A549 (cell line): Measurements from ENCODE around the gene JAKMIP2.

Experiments used
- CTCF ChIP-seq: fragments of >200 bp; sonication (Bioruptor Twin); formaldehyde crosslinking; IDR thresholded peaks from 3 replicates; pipeline ENCODE4 v1.5.1; 2016
- EHMT2 ChIP-seq: fragments of 200-600 bp; sonication (generic); IDR thresholded peaks from 2 replicates; pipeline ENCODE4 v1.6.1; 2016; ENCODE audit warnings: antibody characterized with exemption, low read depth, mild to moderate bottlenecking, moderate library complexity
- SMC3 ChIP-seq: fragments of >200 bp; sonication (Bioruptor Twin); formaldehyde crosslinking; IDR thresholded peaks from 3 replicates; pipeline ENCODE4 v1.6.1; 2018; ENCODE audit warnings: inconsistent platforms
- TF ChIP-seq, protein P1 (sequence below): IDR thresholded peaks from 2 replicates; pipeline ENCODE4 v1.6.1; 2012

DNA sequence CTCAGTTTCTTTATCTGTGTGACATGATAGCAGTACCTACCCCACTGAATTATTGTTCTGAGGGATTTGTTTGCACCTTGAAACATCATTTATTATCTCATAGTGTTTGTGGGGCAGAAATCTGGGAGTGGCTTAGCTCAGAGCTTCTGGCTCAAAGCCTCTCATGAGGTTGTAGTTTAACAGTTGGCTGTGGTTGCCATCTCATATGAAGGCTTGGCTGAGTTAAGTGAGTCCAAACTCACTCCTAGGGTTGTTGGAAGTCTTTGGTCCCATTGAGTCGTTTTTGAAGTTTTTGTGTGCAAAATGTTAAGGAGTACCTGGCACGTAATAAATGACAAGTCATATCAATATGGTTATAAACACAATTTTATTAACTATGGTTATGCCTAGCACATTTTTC is 3.6 kb upstream of the JAKMIP2 start:
- no peak for TF ChIP-seq SMC3
- TF ChIP-seq CTCF: no peak
- TF ChIP-seq, protein P1, sequence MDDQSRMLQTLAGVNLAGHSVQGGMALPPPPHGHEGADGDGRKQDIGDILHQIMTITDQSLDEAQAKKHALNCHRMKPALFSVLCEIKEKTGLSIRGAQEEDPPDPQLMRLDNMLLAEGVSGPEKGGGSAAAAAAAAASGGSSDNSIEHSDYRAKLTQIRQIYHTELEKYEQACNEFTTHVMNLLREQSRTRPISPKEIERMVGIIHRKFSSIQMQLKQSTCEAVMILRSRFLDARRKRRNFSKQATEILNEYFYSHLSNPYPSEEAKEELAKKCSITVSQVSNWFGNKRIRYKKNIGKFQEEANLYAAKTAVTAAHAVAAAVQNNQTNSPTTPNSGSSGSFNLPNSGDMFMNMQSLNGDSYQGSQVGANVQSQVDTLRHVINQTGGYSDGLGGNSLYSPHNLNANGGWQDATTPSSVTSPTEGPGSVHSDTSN: no peak
- TF ChIP-seq EHMT2: no peak
